Fibroblast of skin of left quadriceps (primary cell): ENCODE measurements around the gene CHST8.

Experiments used
- DNase-seq, 2 experiments: peaks; one replicate each; pipeline ENCODE4 v3.0.0-alpha.2; 2013; ENCODE audit warnings: low read depth in 2 of 2

CHST8 gene

GRCh38 chr19:33713194-33713593 is 91.4 kb downstream of the CHST8 start:
- no peak for DNase-seq

- DNase-seq = no peak
Observed at GRCh38 chr19:33714149-33714548, 92.4 kb downstream of the CHST8 start.

- DNase-seq = no peak
Observed at GRCh38 chr19:33715462-33715861, 93.7 kb downstream of the CHST8 start.

- DNase-seq = no peak
Observed at GRCh38 chr19:33717878-33718277, 96.1 kb downstream of the CHST8 start.

- no peak for DNase-seq
Observed at GRCh38 chr19:33718651-33719254, 97.0 kb downstream of the CHST8 start.

- no peak for DNase-seq
Observed at GRCh38 chr19:33719366-33720154, 97.8 kb downstream of the CHST8 start.

GRCh38 chr19:33720155-33720493 is 98.4 kb downstream of the CHST8 start:
- DNase-seq = no peak

GRCh38 chr19:33720691-33721682 is 99.2 kb downstream of the CHST8 start:
- no peak for DNase-seq

- DNase-seq = no peak
Observed at GRCh38 chr19:33721735-33722297, 100.1 kb downstream of the CHST8 start.

- no peak for DNase-seq
Observed at GRCh38 chr19:33722456-33723239, 100.9 kb downstream of the CHST8 start.

GRCh38 chr19:33723512-33723911 is 101.8 kb downstream of the CHST8 start:
- DNase-seq = no peak

GRCh38 chr19:33724021-33724720 is 102.4 kb downstream of the CHST8 start:
- no peak for DNase-seq

- DNase-seq = no peak
Observed at GRCh38 chr19:33724721-33725060, 102.9 kb downstream of the CHST8 start.

GRCh38 chr19:33725567-33725966 is 103.8 kb downstream of the CHST8 start:
- no peak for DNase-seq

- DNase-seq = no peak
Observed at GRCh38 chr19:33726756-33727155, 105.0 kb downstream of the CHST8 start.

GRCh38 chr19:33727331-33727998 is 105.7 kb downstream of the CHST8 start:
- DNase-seq = no peak

- no peak for DNase-seq
Observed at GRCh38 chr19:33728141-33728540, 106.4 kb downstream of the CHST8 start.

GRCh38 chr19:33730858-33731607 is 109.3 kb downstream of the CHST8 start:
- DNase-seq = no peak

- DNase-seq = no peak
Observed at GRCh38 chr19:33731881-33732280, 110.1 kb downstream of the CHST8 start.
